Hepatic stellate cell (primary cell): ENCODE measurements around the gene HNRNPA2B1.
"Not testable (repeated sequence)": the region's sequence is repeated elsewhere in the genome, so short reads cannot be mapped to it uniquely, and the experiment has no call there.

Experiments used
- DNase-seq: peaks from one replicate; pipeline ENCODE4 v3.0.0; 2011; ENCODE audit warnings: low spot score

HNRNPA2B1 gene

GRCh38 chr7:26184281-26185101 is 16.1 kb downstream of the HNRNPA2B1 start:
- DNase-seq = not testable (repeated sequence)

GRCh38 chr7:26183545-26184280 is 16.8 kb downstream of the HNRNPA2B1 start:
- DNase-seq = no peak

- no peak for DNase-seq
These were observed 17.8 kb downstream of the HNRNPA2B1 start for GRCh38 chr7:26182706-26183105.

- no peak for DNase-seq
These were observed 18.3 kb downstream of the HNRNPA2B1 start for GRCh38 chr7:26182283-26182682.

- DNase-seq = no peak
These were observed 18.9 kb downstream of the HNRNPA2B1 start for GRCh38 chr7:26181474-26182227.

GRCh38 chr7:26180792-26181198 is 19.8 kb downstream of the HNRNPA2B1 start:
- no peak for DNase-seq

- DNase-seq = no peak
These were observed 20.6 kb downstream of the HNRNPA2B1 start for GRCh38 chr7:26179826-26180497.

- no peak for DNase-seq
These were observed 21.1 kb downstream of the HNRNPA2B1 start for GRCh38 chr7:26179422-26179821.

GRCh38 chr7:26178272-26178960 is 22.1 kb downstream of the HNRNPA2B1 start:
- no peak for DNase-seq

GRCh38 chr7:26177269-26177668 is 23.3 kb downstream of the HNRNPA2B1 start:
- not testable (repeated sequence) for DNase-seq

GRCh38 chr7:26176696-26177095 is 23.9 kb downstream of the HNRNPA2B1 start:
- not testable (repeated sequence) for DNase-seq

GRCh38 chr7:26175903-26176302 is 24.6 kb downstream of the HNRNPA2B1 start:
- DNase-seq = not testable (repeated sequence)

- no peak for DNase-seq
These were observed 28.5 kb downstream of the HNRNPA2B1 start for GRCh38 chr7:26172048-26172447.

- no peak for DNase-seq
These were observed 28.9 kb downstream of the HNRNPA2B1 start for GRCh38 chr7:26171601-26172000.

GRCh38 chr7:26170663-26171062 is 29.9 kb downstream of the HNRNPA2B1 start:
- DNase-seq = no peak

GRCh38 chr7:26169271-26169670 is 31.3 kb downstream of the HNRNPA2B1 start:
- no peak for DNase-seq

GRCh38 chr7:26168458-26169023 is 32.0 kb downstream of the HNRNPA2B1 start:
- no peak for DNase-seq

GRCh38 chr7:26167303-26167934 is 33.1 kb downstream of the HNRNPA2B1 start:
- DNase-seq = no peak

- DNase-seq = no peak
These were observed 33.8 kb downstream of the HNRNPA2B1 start for GRCh38 chr7:26166684-26167266.
